HUES6 (cell line): ENCODE data around the gene OR51B2.
"Not testable (repeated sequence)": the region's sequence is repeated elsewhere in the genome, so short reads cannot be mapped to it uniquely, and the experiment has no call there.

Source experiments
- H3K27ac ChIP-seq: 2 replicates; pipeline ENCODE4 v1.7.0; 2013; ENCODE audit warnings: low read depth, mild to moderate bottlenecking, low read length, inconsistent platforms
- H3K27me3 ChIP-seq: 2 replicates; pipeline ENCODE4 v1.6.1; 2013; ENCODE audit warnings: low read length; ENCODE audit not compliant: control insufficient read depth, insufficient read depth
- H3K36me3 ChIP-seq: 2 replicates; pipeline ENCODE4 v1.6.1; 2013; ENCODE audit warnings: low read length; ENCODE audit not compliant: control insufficient read depth, insufficient read depth
- H3K4me1 ChIP-seq: 2 replicates; pipeline ENCODE4 v1.6.1; 2013; ENCODE audit warnings: low read length; ENCODE audit not compliant: control insufficient read depth, insufficient read depth
- H3K4me3 ChIP-seq: 2 replicates; pipeline ENCODE4 v1.5.1; 2013; ENCODE audit warnings: low read depth, low read length
- H3K9ac ChIP-seq: one replicate; pipeline ENCODE4 v1.6.1; 2013; ENCODE audit warnings: mild to moderate bottlenecking, low read length
- H3K9me3 ChIP-seq: 2 replicates; pipeline ENCODE4 v1.6.1; 2013; ENCODE audit warnings: low read depth, low read length; ENCODE audit not compliant: control insufficient read depth, insufficient read depth

Gene OR51B2

GRCh38 chr11:5310423-5310822, 13.7 kb downstream of the OR51B2 start:
- no peak overlapping the region for H3K27ac ChIP-seq
- no peaks in the 10 kb centered on the region for H3K36me3 ChIP-seq
- no peak overlapping the region for H3K4me3 ChIP-seq
- no peak overlapping the region for H3K9ac ChIP-seq
- no peaks in the 10 kb centered on the region for H3K9me3 ChIP-seq
- no peaks in the 10 kb centered on the region for H3K27me3 ChIP-seq
- H3K4me1 ChIP-seq: no peaks in the 10 kb centered on the region

- Histone ChIP-seq H3K9ac (no peak overlapping the region), H3K27ac (no peak overlapping the region), H3K9me3 (no peaks in the 10 kb centered on the region), H3K36me3 (no peaks in the 10 kb centered on the region), H3K4me1 (no peaks in the 10 kb centered on the region), H3K27me3 (no peaks in the 10 kb centered on the region), H3K4me3 (no peak overlapping the region)
These were observed 16.7 kb downstream of the OR51B2 start for GRCh38 chr11:5307256-5308019.

- Histone ChIP-seq H3K36me3 (no peaks in the 10 kb centered on the region), H3K27me3 (no peaks in the 10 kb centered on the region), H3K9me3 (no peaks in the 10 kb centered on the region), H3K9ac (no peak overlapping the region), H3K4me3 (no peak overlapping the region), H3K4me1 (no peaks in the 10 kb centered on the region), H3K27ac (no peak overlapping the region)
These were observed 20.1 kb downstream of the OR51B2 start for GRCh38 chr11:5304046-5304445.

GRCh38 chr11:5303626-5304025, 20.5 kb downstream of the OR51B2 start:
- H3K27me3 ChIP-seq: no peaks in the 10 kb centered on the region
- no peaks in the 10 kb centered on the region for H3K4me1 ChIP-seq
- no peak overlapping the region for H3K27ac ChIP-seq
- H3K36me3 ChIP-seq: no peaks in the 10 kb centered on the region
- H3K9ac ChIP-seq: no peak overlapping the region
- no peak overlapping the region for H3K4me3 ChIP-seq
- H3K9me3 ChIP-seq: no peaks in the 10 kb centered on the region

GRCh38 chr11:5301846-5302245, 22.3 kb downstream of the OR51B2 start, which contains the start of gene OR51B4:
OR51B4 (minus strand) TSS chr11:5301946; CDS start chr11:5301946, 0 bp downstream.
- H3K9ac ChIP-seq: no peak within 1 kb of the TSS
- no peak within 1 kb of the TSS for H3K27ac ChIP-seq
- no peaks in the 10 kb centered on the region for H3K9me3 ChIP-seq
- H3K4me3 ChIP-seq: no peak within 1 kb of the TSS
- H3K4me1 ChIP-seq: no peaks in the 10 kb centered on the region
- H3K27me3 ChIP-seq: no peaks in the 10 kb centered on the region
- H3K36me3 ChIP-seq: no peaks in the 10 kb centered on the region

GRCh38 chr11:5300251-5300650, 23.8 kb downstream of the OR51B2 start:
- Histone ChIP-seq H3K4me3 (no peak overlapping the region), H3K27me3 (no peaks in the 10 kb centered on the region), H3K9me3 (no peaks in the 10 kb centered on the region), H3K4me1 (no peaks in the 10 kb centered on the region), H3K36me3 (no peaks in the 10 kb centered on the region), H3K9ac (no peak overlapping the region), H3K27ac (no peak overlapping the region)

GRCh38 chr11:5298451-5298850, 25.6 kb downstream of the OR51B2 start:
- no peak overlapping the region for H3K27ac ChIP-seq
- no peak overlapping the region for H3K4me3 ChIP-seq
- no peaks in the 10 kb centered on the region for H3K9me3 ChIP-seq
- H3K27me3 ChIP-seq: no peaks in the 10 kb centered on the region
- no peaks in the 10 kb centered on the region for H3K36me3 ChIP-seq
- H3K4me1 ChIP-seq: no peaks in the 10 kb centered on the region
- H3K9ac ChIP-seq: no peak overlapping the region

- Histone ChIP-seq H3K4me1 (no peaks in the 10 kb centered on the region), H3K9me3 (no peaks in the 10 kb centered on the region), H3K27ac (no peak overlapping the region), H3K27me3 (no peaks in the 10 kb centered on the region), H3K4me3 (no peak overlapping the region), H3K36me3 (no peaks in the 10 kb centered on the region), H3K9ac (no peak overlapping the region)
These were observed 26.3 kb downstream of the OR51B2 start for GRCh38 chr11:5297721-5298323.

- not testable (repeated sequence) for H3K36me3 ChIP-seq, H3K27me3 ChIP-seq, H3K9me3 ChIP-seq, H3K27ac ChIP-seq, H3K4me1 ChIP-seq, H3K9ac ChIP-seq, H3K4me3 ChIP-seq
These were observed 29.6 kb downstream of the OR51B2 start for GRCh38 chr11:5294342-5294995.

- H3K27me3 ChIP-seq: no peaks in the 10 kb centered on the region
- H3K4me1 ChIP-seq: no peaks in the 10 kb centered on the region
- H3K9ac ChIP-seq: no peak overlapping the region
- H3K4me3 ChIP-seq: no peak overlapping the region
- H3K27ac ChIP-seq: no peak overlapping the region
- H3K36me3 ChIP-seq: no peaks in the 10 kb centered on the region
- H3K9me3 ChIP-seq: no peaks in the 10 kb centered on the region
These were observed 31.1 kb downstream of the OR51B2 start for GRCh38 chr11:5293028-5293427.

GRCh38 chr11:5291207-5291838, 32.8 kb downstream of the OR51B2 start:
- no peaks in the 10 kb centered on the region for H3K27me3 ChIP-seq
- no peaks in the 10 kb centered on the region for H3K36me3 ChIP-seq
- H3K27ac ChIP-seq: no peak overlapping the region
- H3K9ac ChIP-seq: no peak overlapping the region
- H3K4me1 ChIP-seq: no peaks in the 10 kb centered on the region
- no peak overlapping the region for H3K4me3 ChIP-seq
- H3K9me3 ChIP-seq: no peaks in the 10 kb centered on the region
